ENCODE results near the gene PTCRA. TPM values are rescaled to one million over a fixed set of nuclear protein-coding genes. Genes with fewer than 3 reads are reported as not detected.
A peak's percentile ranks its signal among the peaks of the same experiment; 100 is the strongest.

PTCRA gene
- total and polyA plus RNA-seq, 3 donors from 2014 or later = 0.56 TPM; not detected in 2

DNA sequence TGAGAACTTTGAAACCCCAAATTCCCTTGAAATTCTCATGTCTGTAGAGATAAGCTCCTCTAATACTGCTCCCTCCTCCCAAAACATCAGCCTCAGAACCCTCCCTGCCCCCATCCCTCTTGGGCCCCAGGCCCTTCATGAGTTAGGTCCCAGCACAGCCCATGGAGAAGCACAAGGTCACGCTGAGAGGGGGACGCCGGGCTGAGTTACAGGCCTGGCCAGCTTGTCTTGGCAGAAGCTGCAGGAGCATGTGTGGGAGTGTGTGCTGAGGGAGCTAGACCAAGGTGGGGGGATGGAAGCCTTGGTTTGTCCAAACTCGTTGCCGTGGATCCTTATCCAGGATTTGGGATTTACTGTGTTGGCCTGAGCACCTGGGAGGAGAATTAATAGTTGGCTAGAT lies 8.5 kb upstream of the PTCRA start:
- Histone ChIP-seq H3K27ac (no peak overlapping the region), H3K36me3 (ENCODE audit: low read depth, missing control alignments) (no peaks in the 10 kb centered on the region), H3K27me3 (no peaks in the 10 kb centered on the region), H3K9me3 (no peaks in the 10 kb centered on the region), H3K4me1 (peaks cover 27% of the 10 kb centered on the region), H3K4me3 (no peak overlapping the region)
- 30 to 75% methylated on average over 5 of the region's 5 CpGs for WGBS, 2 donors
- DNase-seq = peak; percentile 85
- TF ChIP-seq, protein P1, sequence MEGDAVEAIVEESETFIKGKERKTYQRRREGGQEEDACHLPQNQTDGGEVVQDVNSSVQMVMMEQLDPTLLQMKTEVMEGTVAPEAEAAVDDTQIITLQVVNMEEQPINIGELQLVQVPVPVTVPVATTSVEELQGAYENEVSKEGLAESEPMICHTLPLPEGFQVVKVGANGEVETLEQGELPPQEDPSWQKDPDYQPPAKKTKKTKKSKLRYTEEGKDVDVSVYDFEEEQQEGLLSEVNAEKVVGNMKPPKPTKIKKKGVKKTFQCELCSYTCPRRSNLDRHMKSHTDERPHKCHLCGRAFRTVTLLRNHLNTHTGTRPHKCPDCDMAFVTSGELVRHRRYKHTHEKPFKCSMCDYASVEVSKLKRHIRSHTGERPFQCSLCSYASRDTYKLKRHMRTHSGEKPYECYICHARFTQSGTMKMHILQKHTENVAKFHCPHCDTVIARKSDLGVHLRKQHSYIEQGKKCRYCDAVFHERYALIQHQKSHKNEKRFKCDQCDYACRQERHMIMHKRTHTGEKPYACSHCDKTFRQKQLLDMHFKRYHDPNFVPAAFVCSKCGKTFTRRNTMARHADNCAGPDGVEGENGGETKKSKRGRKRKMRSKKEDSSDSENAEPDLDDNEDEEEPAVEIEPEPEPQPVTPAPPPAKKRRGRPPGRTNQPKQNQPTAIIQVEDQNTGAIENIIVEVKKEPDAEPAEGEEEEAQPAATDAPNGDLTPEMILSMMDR (IDR thresholded peaks at IDR 0.05) = no peak
- no peak for TF ChIP-seq POLR2A (IDR thresholded peaks at IDR 0.05)
- intact Hi-C loops (cut with DNase I; ENCODE audit: low total_unique reads) = loop anchor here (10.0 kb wide), 1 partner anchor 237 kb away; no protein-coding TSS in a partner anchor

DNA sequence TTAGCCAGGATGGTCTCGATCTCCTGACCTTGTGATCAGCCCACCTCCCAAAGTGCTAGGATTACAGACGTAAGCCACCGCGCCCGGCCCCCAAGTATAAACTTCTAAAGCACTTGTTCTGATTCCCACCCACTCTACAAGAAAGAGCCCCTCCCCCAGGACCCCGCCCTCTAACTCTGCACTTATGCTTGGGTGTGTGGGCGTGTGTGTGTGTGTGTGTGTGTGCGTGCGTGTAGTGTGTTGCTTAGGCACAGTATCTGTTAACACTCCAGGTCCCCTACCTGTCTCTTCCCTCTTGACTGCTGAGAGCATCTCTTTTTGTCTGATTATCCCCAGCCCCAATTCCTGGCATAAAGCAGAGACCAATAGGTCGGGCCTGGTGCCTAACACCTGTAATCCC lies 6.0 kb upstream of the PTCRA start:
- no peaks in the 10 kb centered on the region for H3K36me3 ChIP-seq (ENCODE audit: low read depth, missing control alignments)
- H3K4me1 ChIP-seq = peaks cover 15% of the 10 kb centered on the region
- H3K4me3 ChIP-seq = no peak overlapping the region
- H3K9me3 ChIP-seq = no peaks in the 10 kb centered on the region
- WGBS, 2 donors = 77% methylated on average over 10 of the region's 10 CpGs
- H3K27me3 ChIP-seq = no peaks in the 10 kb centered on the region
- TF ChIP-seq POLR2A (IDR thresholded peaks at IDR 0.05) = no peak
- TF ChIP-seq, protein P1 (IDR thresholded peaks at IDR 0.05) = no peak
- no peak for DNase-seq
- intact Hi-C loops (cut with DNase I; ENCODE audit: low total_unique reads) = loop anchor here (10.0 kb wide), 1 partner anchor 235 kb away; no protein-coding TSS in a partner anchor
- no peak overlapping the region for H3K27ac ChIP-seq

DNA sequence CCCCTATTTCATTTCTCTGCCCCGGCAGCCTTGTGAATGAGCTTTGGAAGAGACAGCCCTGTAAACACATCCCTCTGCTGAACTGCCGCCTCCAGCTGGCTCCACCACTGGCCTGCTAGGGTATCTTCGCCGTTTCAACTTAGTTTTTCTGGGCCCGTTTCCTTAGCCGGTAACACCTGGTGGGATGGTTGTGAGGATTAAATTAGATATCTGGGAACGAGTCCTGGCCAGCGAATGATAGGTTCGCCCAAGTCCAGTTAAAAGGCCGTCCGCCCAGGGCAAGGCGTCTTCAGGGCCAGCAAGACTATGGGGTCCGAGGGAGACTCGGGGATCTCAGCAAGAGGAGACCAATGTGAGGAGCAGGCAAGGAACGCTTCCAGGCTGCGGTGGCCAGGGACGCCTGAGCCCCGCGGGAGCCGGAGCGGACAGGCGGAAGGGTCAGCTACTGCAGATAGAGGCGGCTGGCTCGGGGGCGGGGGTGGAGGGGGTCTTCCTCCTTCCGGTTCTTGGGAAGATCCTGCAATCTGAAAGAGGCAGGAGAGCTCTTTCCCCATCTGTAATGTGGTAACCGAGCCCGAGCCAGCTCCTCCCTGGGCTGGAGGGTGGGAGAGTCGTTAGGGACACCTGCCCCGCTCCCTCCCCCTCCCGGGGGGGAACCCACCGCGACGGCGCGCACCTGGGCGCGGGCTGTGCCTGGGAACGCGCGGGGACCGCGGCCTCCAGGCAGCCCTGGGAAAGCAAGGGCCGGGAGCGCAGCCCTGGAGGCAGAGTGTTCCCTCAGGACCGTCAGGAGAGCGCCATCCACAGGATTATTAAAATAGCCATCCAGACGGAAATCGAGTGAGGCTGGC lies 4.5 kb upstream of the PTCRA start:
- Histone ChIP-seq H3K4me1 (peaks cover 15% of the 10 kb centered on the region), H3K36me3 (ENCODE audit: low read depth, missing control alignments) (no peaks in the 10 kb centered on the region), H3K4me3 (peak overlapping the region; percentile 39 to 60), H3K9me3 (no peaks in the 10 kb centered on the region), H3K27me3 (no peaks in the 10 kb centered on the region), H3K27ac (no peak overlapping the region)
- intact Hi-C loops (cut with DNase I; ENCODE audit: low total_unique reads) = no loop called here
- TF ChIP-seq POLR2A (IDR thresholded peaks at IDR 0.05) = no peak
- TF ChIP-seq, protein P1 (IDR thresholded peaks at IDR 0.05) = no peak
- peak; percentile 34 for DNase-seq
- 10 to 18% methylated on average over 21 to 49 of the region's 49 CpGs for WGBS, 2 donors

DNA sequence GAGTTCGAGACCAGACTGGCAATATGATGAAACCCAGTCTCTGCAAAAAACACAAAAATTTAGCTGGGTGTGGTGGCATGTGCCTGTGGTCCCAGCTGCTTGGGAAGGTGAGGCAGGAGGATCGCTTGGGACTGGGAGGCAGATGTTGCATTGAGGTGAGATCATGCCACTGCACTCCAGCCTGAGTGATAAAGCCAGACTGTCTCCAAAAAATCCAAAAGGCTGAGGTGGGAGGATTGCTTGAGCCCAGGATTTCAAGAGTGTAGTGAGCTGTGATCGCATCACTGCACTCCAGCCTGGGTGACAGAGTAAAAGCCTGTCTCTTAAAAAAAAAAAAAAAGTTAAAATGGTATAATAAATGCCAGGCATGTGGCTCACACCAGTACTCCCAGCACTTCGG lies 1.3 kb upstream of the PTCRA start:
- WGBS, 2 donors = 77 to 91% methylated on average over 4 of the region's 4 CpGs
- Histone ChIP-seq H3K4me1 (peaks cover 5% of the 10 kb centered on the region), H3K27me3 (no peaks in the 10 kb centered on the region), H3K4me3 (no peak overlapping the region), H3K36me3 (ENCODE audit: low read depth, missing control alignments) (no peaks in the 10 kb centered on the region), H3K27ac (no peak overlapping the region), H3K9me3 (no peaks in the 10 kb centered on the region)
- intact Hi-C loops (cut with DNase I; ENCODE audit: low total_unique reads) = no loop called here
- no peak for DNase-seq
- no peak for TF ChIP-seq POLR2A (IDR thresholded peaks at IDR 0.05)
- TF ChIP-seq, protein P1 (IDR thresholded peaks at IDR 0.05) = no peak
